CD8-positive, alpha-beta memory T cell (primary cell): Measurements from ENCODE around the gene CNTROB. TPM values are rescaled to one million over a fixed set of nuclear protein-coding genes. Genes with fewer than 3 reads are reported as not detected.
"Not testable (repeated sequence)": the region's sequence is repeated elsewhere in the genome, so short reads cannot be mapped to it uniquely, and the experiment has no call there.

Experiments
- CTCF ChIA-PET: fragments of 350-600 bp; sonication (Branson Sonifier 250); formaldehyde crosslinking; loops from one replicate; lab custom pipeline; 2021; ENCODE audit warnings: antibody characterized with exemption; lab: Charles Lee
- POLR2A ChIA-PET: fragments of 350-600 bp; sonication (Branson Sonifier 250); formaldehyde crosslinking; loops from one replicate; lab custom pipeline; 2021; ENCODE audit warnings: antibody characterized with exemption; lab: Charles Lee
- DNase-seq, 5 donors: peaks; one replicate each; pipeline versions ENCODE4 v3.0.0 to v3.0.0-alpha.2; 2020 to 2022; ENCODE audit warnings: mixed read lengths in 1 of 5
- H3K27ac ChIP-seq: one replicate; pipeline ENCODE4 v1.7.0; 2013; ENCODE audit warnings: low read depth, mild to moderate bottlenecking, low read length, moderate library complexity
- H3K27me3 ChIP-seq: 2 replicates; pipeline ENCODE4 v1.7.0; 2013; ENCODE audit warnings: low read length, mild to moderate bottlenecking; ENCODE audit not compliant: insufficient read depth, poor library complexity, severe bottlenecking
- H3K36me3 ChIP-seq: 2 replicates; pipeline ENCODE4 v1.7.0; 2013; ENCODE audit warnings: mild to moderate bottlenecking, low read length, moderate library complexity; ENCODE audit not compliant: insufficient read depth
- H3K4me1 ChIP-seq: 2 replicates; pipeline ENCODE4 v1.7.0; 2013; ENCODE audit warnings: mild to moderate bottlenecking, low read length, moderate library complexity; ENCODE audit not compliant: insufficient read depth
- H3K4me3 ChIP-seq: 2 replicates; pipeline ENCODE4 v1.7.0; 2013; ENCODE audit warnings: mild to moderate bottlenecking, low read length
- H3K9me3 ChIP-seq: 2 replicates; pipeline ENCODE4 v1.7.0; 2013; ENCODE audit warnings: mild to moderate bottlenecking, low read length
- H3K27ac Mint-ChIP-seq, 8 donors: one replicate each; pipeline ENCODE4 v1.8.0; 2020 to 2021; ENCODE audit warnings: mixed read lengths in 8 of 8, mild to moderate bottlenecking in 6 of 8, inconsistent platforms in 3 of 8, moderate library complexity in 3 of 8
- H3K27me3 Mint-ChIP-seq, 2 donors: one replicate each; pipeline ENCODE4 v1.8.0; 2020 to 2021; ENCODE audit warnings: mixed read lengths in 2 of 2, mild to moderate bottlenecking in 1 of 2, moderate library complexity in 1 of 2
- H3K36me3 Mint-ChIP-seq, 3 donors: one replicate each; pipeline ENCODE4 v1.8.0; 2020 to 2021; ENCODE audit warnings: mixed read lengths in 3 of 3, inconsistent platforms in 1 of 3, mild to moderate bottlenecking in 1 of 3
- H3K4me1 Mint-ChIP-seq, 3 donors: one replicate each; pipeline ENCODE4 v1.8.0; 2020 to 2021; ENCODE audit warnings: mixed read lengths in 3 of 3, inconsistent platforms in 1 of 3, mild to moderate bottlenecking in 1 of 3
- H3K4me3 Mint-ChIP-seq, 7 donors: one replicate each; pipeline ENCODE4 v1.8.0; 2020 to 2021; ENCODE audit warnings: mixed read lengths in 7 of 7, mild to moderate bottlenecking in 6 of 7, moderate library complexity in 4 of 7, inconsistent platforms in 2 of 7
- H3K9me3 Mint-ChIP-seq, 5 donors: one replicate each; pipeline ENCODE4 v1.8.0; 2020 to 2022; ENCODE audit warnings: mixed read lengths in 5 of 5, mild to moderate bottlenecking in 3 of 5, moderate library complexity in 2 of 5, inconsistent platforms in 1 of 5
- polyA plus RNA-seq: library from polyadenylated mRNA; unstranded; fragments of 300-500 nt; fragmentation: Illumina TruSeq; gene quantifications from one replicate; pipeline ENCODE4 v1.2.3, GENCODE V29; 2021
- total RNA-seq, 2 experiments: library from RNA; stranded (reverse); gene quantifications; one replicate each; pipeline ENCODE4 v1.2.3, GENCODE V29; 2021

Gene CNTROB
- total and polyA plus RNA-seq, 3 experiments from 2014 or later = 12.0 to 46.8 (median 44.3) TPM

GRCh38 chr17:7947651-7948050, 15.6 kb downstream of the CNTROB start:
- CTCF ChIA-PET = interaction anchor here (0.8 kb wide), 1 partner anchor 42 kb away, joined by 4 read pairs; no protein-coding TSS in a partner anchor
- H3K27me3 Mint-ChIP-seq = no peaks in the 10 kb centered on the region
- H3K36me3 Mint-ChIP-seq = peaks cover 3 to 66% (median 18%) of the 10 kb centered on the region in 3 donors

GRCh38 chr17:7950578-7950977, 18.6 kb downstream of the CNTROB start:
- no peak for DNase-seq
- H3K9me3 Mint-ChIP-seq = no peaks in the 10 kb centered on the region
- ChIA-PET POLR2A (no interaction called here), CTCF (no interaction called here)
- Histone ChIP-seq H3K4me1 (no peaks in the 10 kb centered on the region), H3K9me3 (no peaks in the 10 kb centered on the region), H3K4me3 (no peak overlapping the region), H3K36me3 (peaks cover 21% of the 10 kb centered on the region), H3K27me3 (no peaks in the 10 kb centered on the region), H3K27ac (no peak overlapping the region)
- H3K4me3 Mint-ChIP-seq = no peak overlapping the region
- H3K27me3 Mint-ChIP-seq = no peaks in the 10 kb centered on the region
- H3K27ac Mint-ChIP-seq = no peak overlapping the region
- H3K4me1 Mint-ChIP-seq = peaks cover 4 to 10% (median 5%) of the 10 kb centered on the region in 3 donors
- peaks cover 3 to 39% (median 16%) of the 10 kb centered on the region in 3 donors for H3K36me3 Mint-ChIP-seq

More at GRCh38 chr17:7947651-7948050, 15.6 kb downstream of the CNTROB start:
- Histone ChIP-seq H3K4me3 (no peak overlapping the region), H3K36me3 (peaks cover 33% of the 10 kb centered on the region), H3K4me1 (no peaks in the 10 kb centered on the region), H3K9me3 (no peaks in the 10 kb centered on the region), H3K27me3 (no peaks in the 10 kb centered on the region), H3K27ac (no peak overlapping the region)
- Mint-ChIP-seq H3K4me3 (no peak overlapping the region), H3K27ac (peak overlapping the region in 1 of 8 donors; percentile 83), H3K4me1 (peaks cover 4 to 10% (median 5%) of the 10 kb centered on the region in 3 donors), H3K9me3 (no peaks in the 10 kb centered on the region)
- no peak for DNase-seq
- POLR2A ChIA-PET = interaction anchor here (0.6 kb wide), 1 partner anchor 31 kb away, joined by 3 read pairs; the partner anchor contains the start of gene RNF227

- no peak overlapping the region for H3K27ac ChIP-seq
- DNase-seq = no peak
- no peaks in the 10 kb centered on the region for H3K9me3 ChIP-seq
- Mint-ChIP-seq H3K4me1 (peaks cover 4 to 10% (median 5%) of the 10 kb centered on the region in 3 donors), H3K27ac (peak overlapping the region in 7 of 8 donors; percentile 10 to 91 (median 67)), H3K27me3 (no peaks in the 10 kb centered on the region), H3K4me3 (peak overlapping the region in 1 of 7 donors; percentile 3), H3K9me3 (no peaks in the 10 kb centered on the region), H3K36me3 (peaks cover 3 to 32% (median 16%) of the 10 kb centered on the region in 3 donors)
- ChIA-PET CTCF (no interaction called here), POLR2A (no interaction called here)
- no peaks in the 10 kb centered on the region for H3K27me3 ChIP-seq
- H3K4me1 ChIP-seq = no peaks in the 10 kb centered on the region
- H3K36me3 ChIP-seq = peaks cover 16% of the 10 kb centered on the region
- no peak overlapping the region for H3K4me3 ChIP-seq
Measured at GRCh38 chr17:7951143-7951792, 19.3 kb downstream of the CNTROB start.

DNA sequence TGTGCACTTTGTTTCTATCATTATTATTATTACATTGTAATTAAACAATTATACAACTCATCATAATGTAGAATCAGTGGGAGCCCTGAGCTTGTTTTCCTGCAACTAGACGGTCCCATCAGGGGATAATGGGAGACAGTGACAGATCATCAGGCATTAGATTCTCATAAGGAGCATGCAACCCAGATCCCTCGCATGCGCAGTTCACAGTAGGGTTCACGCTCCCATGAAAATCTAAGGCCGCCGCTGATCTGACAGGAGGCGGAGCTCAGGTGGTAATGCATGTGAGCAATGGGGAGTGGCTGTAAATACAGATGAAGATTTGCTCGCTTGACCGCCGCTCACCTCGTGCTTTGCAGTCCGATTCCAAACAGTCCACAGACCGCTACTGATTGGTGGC, 21.3 kb downstream of the CNTROB start:
- H3K27ac ChIP-seq, POLR2A ChIA-PET, H3K4me1 ChIP-seq, H3K27ac Mint-ChIP-seq, H3K27me3 ChIP-seq, H3K4me1 Mint-ChIP-seq, H3K27me3 Mint-ChIP-seq, H3K4me3 ChIP-seq, H3K4me3 Mint-ChIP-seq, DNase-seq, H3K9me3 Mint-ChIP-seq, H3K36me3 ChIP-seq, H3K9me3 ChIP-seq: not testable (repeated sequence)
- CTCF ChIA-PET = interaction anchor here (1.1 kb wide), 1 partner anchor 37 kb away, joined by 3 read pairs; the partner anchor contains the start of gene RNF227
- H3K36me3 Mint-ChIP-seq = peaks cover 0 to 15% (median 11%) of the 10 kb centered on the region in 3 donors

- H3K27me3 ChIP-seq = no peaks in the 10 kb centered on the region
- Mint-ChIP-seq H3K36me3 (peaks cover 0 to 1% (median 0%) of the 10 kb centered on the region in 3 donors), H3K9me3 (no peaks in the 10 kb centered on the region), H3K4me1 (peaks cover 4 to 10% (median 5%) of the 10 kb centered on the region in 3 donors), H3K4me3 (no peak overlapping the region), H3K27me3 (peaks cover 4 to 10% of the 10 kb centered on the region in 2 donors), H3K27ac (no peak overlapping the region)
- no peaks in the 10 kb centered on the region for H3K36me3 ChIP-seq
- ChIA-PET POLR2A (no interaction called here), CTCF (interaction anchor here (1.5 kb wide), 1 partner anchor 35 kb away, joined by 5 read pairs; no protein-coding TSS in a partner anchor)
- no peak overlapping the region for H3K4me3 ChIP-seq
- no peaks in the 10 kb centered on the region for H3K9me3 ChIP-seq
- H3K4me1 ChIP-seq = no peaks in the 10 kb centered on the region
- DNase-seq = no peak
- no peak overlapping the region for H3K27ac ChIP-seq
Measured at GRCh38 chr17:7955414-7956227, 23.6 kb downstream of the CNTROB start.

DNA sequence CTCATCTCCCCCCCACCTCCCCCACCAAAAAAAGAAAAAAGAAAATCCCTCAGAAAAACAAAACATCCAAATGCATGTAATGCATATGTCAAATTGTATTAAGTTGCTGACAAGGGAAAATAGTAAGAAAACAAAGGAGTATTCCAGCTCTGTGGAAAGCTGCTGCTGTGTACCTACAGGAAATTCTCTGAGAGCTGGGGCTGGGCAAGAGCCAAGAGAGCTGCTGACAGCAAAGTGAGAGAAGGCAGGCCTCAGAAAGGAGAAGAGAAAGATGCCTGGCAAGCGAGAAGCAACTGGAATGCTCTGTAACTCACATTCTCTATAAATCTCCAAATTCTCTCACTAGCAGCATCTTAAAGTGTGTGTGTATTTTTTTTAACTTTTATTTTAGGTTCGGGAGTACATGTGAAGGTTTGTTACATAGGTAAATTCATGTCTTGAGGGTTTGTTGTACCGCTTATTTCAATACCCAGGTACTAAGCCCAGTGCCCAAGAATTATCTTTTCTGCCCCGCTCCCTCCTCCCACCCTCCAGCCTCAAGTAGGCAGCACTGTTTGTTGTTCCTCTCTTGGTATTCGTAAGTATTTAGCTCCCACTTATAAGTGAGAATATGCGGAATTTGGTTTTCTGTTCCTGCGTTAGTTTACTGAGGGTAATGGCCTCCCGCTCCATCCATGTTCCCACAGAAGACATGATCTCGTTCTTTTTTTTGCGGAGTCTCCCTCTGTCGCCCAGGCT, 24.4 kb downstream of the CNTROB start:
- POLR2A ChIA-PET = no interaction called here
- H3K4me3 ChIP-seq = no peak overlapping the region
- H3K9me3 Mint-ChIP-seq = no peaks in the 10 kb centered on the region
- peak overlapping the region in 1 of 8 donors; percentile 32 for H3K27ac Mint-ChIP-seq
- H3K4me1 Mint-ChIP-seq = peaks cover 2 to 6% (median 3%) of the 10 kb centered on the region in 3 donors
- CTCF ChIA-PET = interaction anchor here (1.5 kb wide), 1 partner anchor 34 kb away, joined by 5 read pairs; no protein-coding TSS in a partner anchor
- no peaks in the 10 kb centered on the region for H3K9me3 ChIP-seq
- no peaks in the 10 kb centered on the region for H3K4me1 ChIP-seq
- H3K4me3 Mint-ChIP-seq = no peak overlapping the region
- H3K27me3 ChIP-seq = no peaks in the 10 kb centered on the region
- H3K27me3 Mint-ChIP-seq = peaks cover 5 to 16% of the 10 kb centered on the region in 2 donors
- H3K36me3 ChIP-seq = no peaks in the 10 kb centered on the region
- no peak overlapping the region for H3K27ac ChIP-seq
- DNase-seq = no peak
- no peaks in the 10 kb centered on the region for H3K36me3 Mint-ChIP-seq

DNA sequence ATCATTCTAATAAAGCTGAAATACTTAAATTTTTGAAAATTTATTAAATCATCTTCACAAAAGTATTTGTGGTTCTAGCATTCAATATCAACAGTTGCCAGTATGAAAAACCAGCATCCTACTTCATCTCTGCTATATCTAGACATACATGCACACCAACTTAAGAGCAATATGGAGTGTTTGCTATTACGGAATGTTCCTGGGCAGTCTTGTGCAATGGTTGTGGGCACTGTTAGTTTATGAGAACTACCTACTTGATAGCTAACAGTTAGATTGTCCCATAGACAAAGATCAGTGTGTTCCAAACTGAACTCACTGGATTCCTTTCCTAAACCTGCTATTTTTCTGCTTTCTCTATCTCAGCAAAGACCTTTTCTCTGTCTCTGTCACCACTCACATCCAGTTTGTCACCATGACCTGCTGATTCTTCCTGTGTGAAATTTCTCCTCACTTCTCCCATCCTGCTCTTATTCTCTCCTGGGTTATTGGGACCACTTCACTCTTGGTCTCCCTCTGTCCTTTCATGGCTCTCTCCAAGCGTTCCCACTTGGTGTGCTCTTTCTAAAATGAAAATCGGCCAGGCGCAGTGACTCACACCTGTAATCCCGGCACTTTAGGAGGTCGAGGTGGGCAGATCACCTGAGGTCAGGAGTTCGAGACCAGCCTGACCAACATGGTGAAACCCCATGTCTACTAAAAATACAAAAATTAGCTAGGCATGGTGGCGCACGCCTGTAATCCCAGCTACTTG, 27.7 kb downstream of the CNTROB start:
- H3K4me3 ChIP-seq = no peak overlapping the region
- DNase-seq = no peak
- H3K9me3 Mint-ChIP-seq = no peaks in the 10 kb centered on the region
- H3K27me3 ChIP-seq = no peaks in the 10 kb centered on the region
- H3K4me3 Mint-ChIP-seq = no peak overlapping the region
- ChIA-PET CTCF (interaction anchor here (1.0 kb wide), 1 partner anchor 31 kb away, joined by 3 read pairs; no protein-coding TSS in a partner anchor), POLR2A (no interaction called here)
- H3K27ac ChIP-seq = no peak overlapping the region
- no peaks in the 10 kb centered on the region for H3K4me1 Mint-ChIP-seq
- no peak overlapping the region for H3K27ac Mint-ChIP-seq
- no peaks in the 10 kb centered on the region for H3K36me3 ChIP-seq
- H3K9me3 ChIP-seq = no peaks in the 10 kb centered on the region
- H3K27me3 Mint-ChIP-seq = peaks cover 5 to 16% of the 10 kb centered on the region in 2 donors
- H3K36me3 Mint-ChIP-seq = no peaks in the 10 kb centered on the region
- H3K4me1 ChIP-seq = no peaks in the 10 kb centered on the region
